ENCODE results near the gene FHAD1. TPM values are rescaled to one million over a fixed set of nuclear protein-coding genes. Genes with fewer than 3 reads are reported as not detected.

Gene FHAD1
- total RNA-seq, 1 experiment from 2014 or later = 3.5 TPM

GRCh38 chr1:15336866-15337265, 89.8 kb downstream of the FHAD1 start:
- ChIA-PET POLR2A (interaction anchor here (0.6 kb wide), 1 partner anchor 13 kb away, joined by 3 read pairs; no protein-coding TSS in a partner anchor), RAD21 (ENCODE audit: low non-redundant PET in 1 of 2, low total read pairs in 2 of 2, uncharacterized antibody in 2 of 2, unreplicated experiment in 2 of 2) (no interaction called here)

More at GRCh38 chr1:15336866-15337265, 89.8 kb downstream of the FHAD1 start:
- Histone ChIP-seq H3K9me2 (ENCODE audit: insufficient read depth) (no peaks in the 10 kb centered on the region), H3K36me3 (ENCODE audit: control insufficient read depth in 1 of 2, insufficient read depth in 2 of 2, low read length in 2 of 2) (no peaks in the 10 kb centered on the region; a peak in 1 of 4 replicates), H3K4me3 (replicated peaks in 1 of 2; ENCODE audit: low read depth in 1 of 2, low read length in 2 of 2) (no peak overlapping the region), H3K27me3 (ENCODE audit: insufficient read depth, low read length) (no peaks in the 10 kb centered on the region), H3K79me2 (ENCODE audit: insufficient read depth, low read length) (no peaks in the 10 kb centered on the region), H3K9me3 (ENCODE audit: control insufficient read depth in 1 of 2, insufficient read depth in 1 of 2, low read depth in 1 of 2, low read length in 2 of 2) (no peaks in the 10 kb centered on the region), H3K27ac (ENCODE audit: low read depth, low read length) (no peak overlapping the region), H3K9ac (ENCODE audit: low read length) (peak overlapping the region; percentile 39; the same call in 1 of the 2 replicates), H3K4me1 (ENCODE audit: control insufficient read depth in 1 of 2, insufficient read depth in 2 of 2, low read length in 2 of 2) (peaks cover 18 to 46% of the 10 kb centered on the region in 2 experiments), H2AFZ (ENCODE audit: low read depth, low read length, poor library complexity, severe bottlenecking) (no peak overlapping the region), H4K20me1 (ENCODE audit: insufficient read depth) (no peaks in the 10 kb centered on the region), H3K4me2 (ENCODE audit: low read length) (peak overlapping the region; percentile 74)
- TF ChIP-seq MAX (IDR thresholded peaks at IDR 0.05) (no peak), RAD21 (IDR thresholded peaks at IDR 0.05; ENCODE audit: low read depth) (no peak), ZBTB33 (IDR thresholded peaks at IDR 0.05; ENCODE audit: extremely low read depth, insufficient replicate concordance, low read length) (no peak), SRF (IDR thresholded peaks at IDR 0.05; ENCODE audit: low read depth) (no peak), POLR2AphosphoS5 (IDR thresholded peaks at IDR 0.05; ENCODE audit: low read depth, low read length) (no peak), REST (IDR thresholded peaks at IDR 0.05; ENCODE audit: low read depth) (no peak), CBX3 (IDR thresholded peaks at IDR 0.05; ENCODE audit: low read depth) (no peak), CEBPB (IDR thresholded peaks at IDR 0.05; ENCODE audit: low read depth) (no peak), EZH2 (IDR thresholded peaks at IDR 0.05) (no peak), YY1 (IDR thresholded peaks at IDR 0.05; ENCODE audit: extremely low read depth, insufficient replicate concordance, low read depth, low read length) (no peak), JUND (IDR thresholded peaks at IDR 0.05) (no peak), ZFX (IDR thresholded peaks at IDR 0.05) (no peak), EGR1 (IDR thresholded peaks at IDR 0.05; ENCODE audit: low read depth) (no peak), EZH2phosphoT487 (IDR thresholded peaks at IDR 0.05; ENCODE audit: borderline replicate concordance) (no peak), TCF7L2 (IDR thresholded peaks at IDR 0.05; ENCODE audit: borderline replicate concordance, extremely low read depth, insufficient read depth, insufficient read length) (no peak), ZNF274 (IDR thresholded peaks at IDR 0.05; ENCODE audit: low read depth, low read length) (no peak)
- intact Hi-C loops (cut with micrococcal nuclease) = no loop called here
- ATAC-seq (no peak), DNase-seq (ENCODE audit: low read depth, low spot score) (no peak)
- no TSS peak for BruUV-seq (replicated peaks)
- CTCF ChIA-PET = interaction anchor here (3.4 kb wide), 1 partner anchor 13 kb away, joined by 22 read pairs; no protein-coding TSS in a partner anchor

Data from HCT116 (cell line).